ENCODE results near the gene KNCN. TPM values are rescaled to one million over a fixed set of nuclear protein-coding genes. Genes with fewer than 3 reads are reported as not detected.

The KNCN gene
- total RNA-seq, 5 donors from 2014 or later (not counting 1 experiment from before 2014, with no cell fraction given), result 0.14 TPM; not detected in 4

DNA sequence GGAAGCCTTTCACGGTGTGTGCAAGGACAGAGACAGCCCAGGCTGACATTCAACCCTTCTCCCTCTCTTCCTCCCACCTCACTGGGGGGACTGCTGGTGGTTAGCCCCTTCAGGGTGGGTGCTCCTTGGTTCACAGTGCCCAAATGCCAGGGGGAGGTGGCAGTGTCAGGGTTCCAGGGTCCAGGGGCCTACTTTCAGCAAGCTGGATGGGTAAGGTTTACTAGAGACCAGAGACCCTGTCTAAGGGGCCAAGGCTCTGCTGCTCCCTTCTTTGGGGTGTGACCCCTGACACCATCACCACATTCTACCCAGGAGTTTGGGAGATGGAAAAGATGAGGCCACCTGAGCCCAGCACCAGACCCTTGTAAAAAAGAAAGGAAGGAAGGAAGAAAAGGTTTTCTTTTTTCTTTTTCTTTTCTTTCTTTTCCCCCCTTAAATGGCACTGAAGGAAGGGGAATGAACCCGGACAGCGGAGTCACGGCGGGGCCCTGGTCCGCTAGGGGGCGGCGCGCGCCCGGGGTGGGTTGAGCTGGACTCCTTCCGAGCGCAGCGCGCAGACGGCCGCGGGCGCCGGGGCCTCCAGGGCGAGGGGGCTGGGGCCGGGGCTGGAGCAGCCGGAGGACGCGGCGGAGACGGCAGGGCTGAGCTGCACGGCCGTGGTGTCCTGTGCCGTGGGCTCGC is 18.8 kb downstream of the KNCN start:
- peak; percentile 87 to 90 (median 88) for ATAC-seq (replicated peaks in 1 of 4)
- no peak overlapping the region for H3K27ac Mint-ChIP-seq
- peak; percentile 13 to 80 (median 51) for DNase-seq
- H3K9me3 Mint-ChIP-seq, result no peaks in the 10 kb centered on the region
- H3K4me3 Mint-ChIP-seq, result peak overlapping the region; percentile 32 to 56 (median 47)
- H3K4me1 Mint-ChIP-seq, result peaks cover 4 to 26% (median 6%) of the 10 kb centered on the region in 3 donors
- no peaks in the 10 kb centered on the region for H3K9me3 ChIP-seq
- H3K27me3 ChIP-seq (replicated peaks in 1 of 2; ENCODE audit: control insufficient read depth in 2 of 2, extremely low read depth in 1 of 2, insufficient read depth in 2 of 2, low read length in 1 of 2), result peaks cover 7 to 31% of the 10 kb centered on the region in 2 experiments
- no peaks in the 10 kb centered on the region for H3K36me3 ChIP-seq (ENCODE audit: control insufficient read depth in 2 of 2, extremely low read depth in 1 of 2, insufficient read depth in 1 of 2, low read length in 1 of 2)
- H3K4me3 ChIP-seq (ENCODE audit: control insufficient read depth in 1 of 2, extremely low read depth in 1 of 2, low read length in 1 of 2), result no peak overlapping the region
- H3K27ac ChIP-seq (ENCODE audit: low read length), result no peak overlapping the region
- peaks cover 0 to 14% of the 10 kb centered on the region in 2 experiments for H3K4me1 ChIP-seq (ENCODE audit: control insufficient read depth in 1 of 2, extremely low read depth in 1 of 2, insufficient read depth in 2 of 2, low read length in 2 of 2)
- POLR2A ChIA-PET, result interaction anchor here (0.6 to 0.7 kb wide), 3 partner anchors 49 to 839 kb away, joined by 3 to 4 read pairs (median 3); partner anchors contain the start of gene MKNK1 (in 1 of the 2)
- H3K36me3 Mint-ChIP-seq, result no peaks in the 10 kb centered on the region
- CTCF ChIA-PET, result interaction anchor here (0.7 to 1.3 kb wide), 8 partner anchors 13 to 1309 kb away, joined by 3 to 6 read pairs (median 3); partner anchors contain the start of gene MKNK1 (in 1 of the 2)
- WGBS (ENCODE audit: insufficient coverage), result 0% methylated on average over 29 of the region's 31 CpGs
- H3K27me3 Mint-ChIP-seq, result peaks cover 18 to 30% of the 10 kb centered on the region in 2 donors

DNA sequence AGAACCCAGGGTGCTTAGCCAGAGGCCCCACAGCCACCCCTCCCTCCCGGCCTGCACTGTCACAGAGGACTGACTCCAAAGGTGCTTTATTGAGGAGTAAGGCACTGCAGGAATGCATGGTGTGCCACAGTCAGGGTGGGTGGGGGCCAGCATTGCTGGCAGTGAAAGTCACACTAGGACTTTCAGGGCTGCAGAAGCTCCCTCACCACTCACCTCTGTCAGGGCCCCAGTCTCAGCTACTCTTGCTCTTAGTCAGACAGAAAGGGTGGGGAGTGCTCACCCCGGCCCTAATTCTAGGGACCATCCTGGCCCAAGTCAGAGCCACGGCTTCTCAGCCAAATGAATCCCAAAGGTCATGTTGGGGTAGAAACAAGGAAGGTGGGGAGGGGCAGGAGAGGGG is 19.4 kb downstream of the KNCN start:
- Mint-ChIP-seq H3K4me1 (peaks cover 4 to 26% (median 6%) of the 10 kb centered on the region in 3 donors), H3K27me3 (peaks cover 23 to 28% of the 10 kb centered on the region in 2 donors), H3K9me3 (no peaks in the 10 kb centered on the region), H3K27ac (no peak overlapping the region), H3K36me3 (no peaks in the 10 kb centered on the region), H3K4me3 (peak overlapping the region in 2 of 3 donors; percentile 6 to 32)
- DNase-seq (no peak), ATAC-seq (replicated peaks in 1 of 4) (no peak)
- Histone ChIP-seq H3K9me3 (no peaks in the 10 kb centered on the region), H3K27ac (ENCODE audit: low read length) (no peak overlapping the region), H3K27me3 (replicated peaks in 1 of 2; ENCODE audit: control insufficient read depth in 2 of 2, extremely low read depth in 1 of 2, insufficient read depth in 2 of 2, low read length in 1 of 2) (peaks cover 7 to 37% of the 10 kb centered on the region in 2 experiments), H3K4me1 (ENCODE audit: control insufficient read depth in 1 of 2, extremely low read depth in 1 of 2, insufficient read depth in 2 of 2, low read length in 2 of 2) (peaks cover 0 to 14% of the 10 kb centered on the region in 2 experiments), H3K4me3 (ENCODE audit: control insufficient read depth in 1 of 2, extremely low read depth in 1 of 2, low read length in 1 of 2) (no peak overlapping the region), H3K36me3 (ENCODE audit: control insufficient read depth in 2 of 2, extremely low read depth in 1 of 2, insufficient read depth in 1 of 2, low read length in 1 of 2) (no peaks in the 10 kb centered on the region)
- ChIA-PET CTCF (no interaction called here), POLR2A (no interaction called here)
- WGBS (ENCODE audit: insufficient coverage), result 31% methylated on average over 2 of the region's 3 CpGs

DNA sequence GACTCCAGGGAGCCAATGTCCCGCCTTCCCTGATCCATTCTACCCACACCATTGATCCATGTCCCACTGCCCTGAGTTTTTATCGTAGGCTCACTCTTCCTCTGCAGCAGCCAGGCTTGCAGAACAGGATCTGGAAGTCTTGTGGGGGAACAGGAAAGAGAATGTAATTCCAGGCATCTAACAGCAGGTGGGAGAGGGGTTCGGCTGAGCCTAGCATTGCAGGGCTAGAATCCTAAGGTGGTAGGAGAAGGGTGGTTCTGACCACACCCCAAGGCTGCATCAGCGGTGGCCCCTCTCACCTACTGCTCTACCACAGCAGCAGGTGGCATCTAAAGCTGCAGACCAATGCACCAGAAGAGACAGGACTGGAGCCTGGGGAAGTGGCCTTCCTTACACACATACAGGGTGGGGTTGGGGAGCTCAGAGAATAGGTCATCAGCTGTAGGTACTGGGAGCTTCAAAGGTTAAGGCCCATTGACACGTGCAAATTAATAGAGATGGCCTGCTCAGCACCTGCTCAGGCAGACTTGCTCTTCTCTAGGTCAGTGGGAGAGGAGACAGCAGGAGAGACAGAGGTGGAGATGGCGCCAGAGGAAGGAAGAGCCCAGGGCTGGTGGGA is 20.5 kb downstream of the KNCN start:
- ATAC-seq (replicated peaks in 1 of 4), result no peak
- Histone ChIP-seq H3K9me3 (no peaks in the 10 kb centered on the region), H3K27me3 (replicated peaks in 1 of 2; ENCODE audit: control insufficient read depth in 2 of 2, extremely low read depth in 1 of 2, insufficient read depth in 2 of 2, low read length in 1 of 2) (peaks cover 7 to 48% of the 10 kb centered on the region in 2 experiments), H3K4me3 (ENCODE audit: control insufficient read depth in 1 of 2, extremely low read depth in 1 of 2, low read length in 1 of 2) (no peak overlapping the region), H3K36me3 (ENCODE audit: control insufficient read depth in 2 of 2, extremely low read depth in 1 of 2, insufficient read depth in 1 of 2, low read length in 1 of 2) (no peaks in the 10 kb centered on the region), H3K4me1 (ENCODE audit: control insufficient read depth in 1 of 2, extremely low read depth in 1 of 2, insufficient read depth in 2 of 2, low read length in 2 of 2) (peaks cover 0 to 14% of the 10 kb centered on the region in 2 experiments), H3K27ac (ENCODE audit: low read length) (no peak overlapping the region)
- H3K27ac Mint-ChIP-seq, result no peak overlapping the region
- WGBS (ENCODE audit: insufficient coverage), result 58% methylated on average over 2 of the region's 6 CpGs
- ChIA-PET POLR2A (no interaction called here), CTCF (interaction anchor here (0.5 to 1.5 kb wide), 2 partner anchors 9 to 302 kb away, joined by 3 read pairs; no protein-coding TSS in a partner anchor)
- peak overlapping the region in 1 of 3 donors; percentile 36 for H3K4me3 Mint-ChIP-seq
- H3K9me3 Mint-ChIP-seq, result no peaks in the 10 kb centered on the region
- DNase-seq, result no peak
- peaks cover 4 to 26% (median 6%) of the 10 kb centered on the region in 3 donors for H3K4me1 Mint-ChIP-seq
- no peaks in the 10 kb centered on the region for H3K36me3 Mint-ChIP-seq
- peaks cover 23 to 32% of the 10 kb centered on the region in 2 donors for H3K27me3 Mint-ChIP-seq

DNA sequence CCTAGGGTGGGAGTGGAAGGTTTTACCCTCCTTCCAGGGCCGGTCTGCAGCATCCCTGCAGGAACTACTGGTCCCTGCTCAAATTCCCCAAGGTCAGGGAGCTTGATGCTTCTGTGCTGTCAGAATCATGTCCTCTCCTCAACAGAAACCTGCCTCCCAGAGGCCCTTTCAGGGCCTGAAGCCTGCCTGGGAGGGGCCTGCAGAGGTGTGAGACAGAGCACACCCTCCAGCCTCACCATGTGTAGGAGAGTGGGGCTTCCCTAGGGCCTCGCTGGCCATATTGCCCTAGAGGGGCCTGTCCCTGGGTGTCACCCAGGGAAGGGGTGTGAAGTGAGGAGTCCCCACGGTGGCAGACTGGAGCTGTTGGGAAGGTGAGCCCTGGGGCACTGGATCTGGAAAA is 21.1 kb downstream of the KNCN start:
- POLR2A ChIA-PET, result no interaction called here
- H3K27me3 Mint-ChIP-seq, result peaks cover 27 to 36% of the 10 kb centered on the region in 2 donors
- no peak for ATAC-seq (replicated peaks in 1 of 4)

DNA sequence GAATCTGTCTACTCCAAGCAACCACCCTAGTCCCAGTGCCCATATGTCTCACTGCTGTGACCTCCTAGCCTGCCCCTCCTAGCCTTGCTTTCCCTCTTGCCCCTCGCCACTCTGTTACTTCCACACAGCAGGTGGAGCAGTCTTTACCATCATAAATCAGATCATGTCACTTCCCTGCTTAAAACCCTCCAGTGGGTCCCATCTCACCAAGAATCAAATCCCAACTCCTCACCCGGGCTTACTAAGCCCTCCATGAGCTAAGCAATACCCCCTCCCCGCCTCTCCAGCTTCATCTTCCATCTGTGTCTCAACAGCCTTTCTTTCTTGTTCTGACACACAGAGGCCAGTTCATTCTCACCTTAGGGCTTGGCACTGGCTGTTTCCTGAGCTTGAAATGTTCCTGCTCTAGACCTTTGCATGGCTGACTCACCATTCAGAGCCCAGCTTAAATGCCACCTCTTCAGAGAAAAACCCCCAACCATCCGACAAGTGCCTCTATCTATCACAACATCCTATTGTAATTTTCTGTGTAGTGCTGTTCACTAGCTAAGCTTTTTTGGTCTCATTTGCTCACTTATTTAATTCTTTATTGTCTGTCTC is 22.3 kb downstream of the KNCN start:
- peaks cover 4 to 21% (median 6%) of the 10 kb centered on the region in 3 donors for H3K4me1 Mint-ChIP-seq
- H3K27ac ChIP-seq (ENCODE audit: low read length), result no peak overlapping the region
- ChIA-PET CTCF (interaction anchor here (0.6 to 1.6 kb wide), 9 partner anchors 48 to 861 kb away, joined by 3 to 11 read pairs (median 3); no protein-coding TSS in a partner anchor), POLR2A (no interaction called here)
- H3K9me3 ChIP-seq, result no peaks in the 10 kb centered on the region
- no peak overlapping the region for H3K4me3 Mint-ChIP-seq
- DNase-seq (no peak), ATAC-seq (replicated peaks in 1 of 4) (no peak)
- H3K9me3 Mint-ChIP-seq, result no peaks in the 10 kb centered on the region
- no peaks in the 10 kb centered on the region for H3K36me3 ChIP-seq (ENCODE audit: control insufficient read depth in 2 of 2, extremely low read depth in 1 of 2, insufficient read depth in 1 of 2, low read length in 1 of 2)
- H3K27me3 Mint-ChIP-seq, result peaks cover 33 to 44% of the 10 kb centered on the region in 2 donors
- WGBS (ENCODE audit: insufficient coverage), result 55% methylated on average over 3 of the region's 4 CpGs
- H3K27ac Mint-ChIP-seq, result peak overlapping the region in 1 of 2 donors; percentile 29
- peaks cover 0 to 14% of the 10 kb centered on the region in 2 experiments for H3K4me1 ChIP-seq (ENCODE audit: control insufficient read depth in 1 of 2, extremely low read depth in 1 of 2, insufficient read depth in 2 of 2, low read length in 2 of 2)
- H3K4me3 ChIP-seq (ENCODE audit: control insufficient read depth in 1 of 2, extremely low read depth in 1 of 2, low read length in 1 of 2), result no peak overlapping the region
- H3K36me3 Mint-ChIP-seq, result no peaks in the 10 kb centered on the region
- peaks cover 7 to 57% of the 10 kb centered on the region in 2 experiments for H3K27me3 ChIP-seq (replicated peaks in 1 of 2; ENCODE audit: control insufficient read depth in 2 of 2, extremely low read depth in 1 of 2, insufficient read depth in 2 of 2, low read length in 1 of 2)

More for the DNA sequence above, 21.1 kb downstream of the KNCN start:
- Mint-ChIP-seq H3K9me3 (no peaks in the 10 kb centered on the region), H3K36me3 (no peaks in the 10 kb centered on the region), H3K4me3 (no peak overlapping the region), H3K27ac (no peak overlapping the region), H3K4me1 (peaks cover 4 to 26% (median 6%) of the 10 kb centered on the region in 3 donors)
- Histone ChIP-seq H3K27me3 (replicated peaks in 1 of 2; ENCODE audit: control insufficient read depth in 2 of 2, extremely low read depth in 1 of 2, insufficient read depth in 2 of 2, low read length in 1 of 2) (peaks cover 9 to 52% of the 10 kb centered on the region in 2 experiments), H3K9me3 (no peaks in the 10 kb centered on the region), H3K36me3 (ENCODE audit: control insufficient read depth in 2 of 2, extremely low read depth in 1 of 2, insufficient read depth in 1 of 2, low read length in 1 of 2) (no peaks in the 10 kb centered on the region), H3K27ac (ENCODE audit: low read length) (no peak overlapping the region), H3K4me1 (ENCODE audit: control insufficient read depth in 1 of 2, extremely low read depth in 1 of 2, insufficient read depth in 2 of 2, low read length in 2 of 2) (peaks cover 0 to 14% of the 10 kb centered on the region in 2 experiments), H3K4me3 (ENCODE audit: control insufficient read depth in 1 of 2, extremely low read depth in 1 of 2, low read length in 1 of 2) (no peak overlapping the region)
- DNase-seq, result no peak
- WGBS (ENCODE audit: insufficient coverage), result 37% methylated on average over 2 of the region's 3 CpGs
- CTCF ChIA-PET, result interaction anchor here (0.5 to 1.6 kb wide), 3 partner anchors 9 to 301 kb away, joined by 3 to 7 read pairs (median 3); no protein-coding TSS in a partner anchor

All from T-cell (primary cell).